Measurements from ENCODE around the gene ETV3. TPM values are rescaled to one million over a fixed set of nuclear protein-coding genes. Genes with fewer than 3 reads are reported as not detected.
"Not testable (repeated sequence)": the region's sequence is repeated elsewhere in the genome, so short reads cannot be mapped to it uniquely, and the experiment has no call there.

ETV3 gene
- polyA plus RNA-seq: 1 to 10 TPM; 9.3 to 9.4 TPM

DNA sequence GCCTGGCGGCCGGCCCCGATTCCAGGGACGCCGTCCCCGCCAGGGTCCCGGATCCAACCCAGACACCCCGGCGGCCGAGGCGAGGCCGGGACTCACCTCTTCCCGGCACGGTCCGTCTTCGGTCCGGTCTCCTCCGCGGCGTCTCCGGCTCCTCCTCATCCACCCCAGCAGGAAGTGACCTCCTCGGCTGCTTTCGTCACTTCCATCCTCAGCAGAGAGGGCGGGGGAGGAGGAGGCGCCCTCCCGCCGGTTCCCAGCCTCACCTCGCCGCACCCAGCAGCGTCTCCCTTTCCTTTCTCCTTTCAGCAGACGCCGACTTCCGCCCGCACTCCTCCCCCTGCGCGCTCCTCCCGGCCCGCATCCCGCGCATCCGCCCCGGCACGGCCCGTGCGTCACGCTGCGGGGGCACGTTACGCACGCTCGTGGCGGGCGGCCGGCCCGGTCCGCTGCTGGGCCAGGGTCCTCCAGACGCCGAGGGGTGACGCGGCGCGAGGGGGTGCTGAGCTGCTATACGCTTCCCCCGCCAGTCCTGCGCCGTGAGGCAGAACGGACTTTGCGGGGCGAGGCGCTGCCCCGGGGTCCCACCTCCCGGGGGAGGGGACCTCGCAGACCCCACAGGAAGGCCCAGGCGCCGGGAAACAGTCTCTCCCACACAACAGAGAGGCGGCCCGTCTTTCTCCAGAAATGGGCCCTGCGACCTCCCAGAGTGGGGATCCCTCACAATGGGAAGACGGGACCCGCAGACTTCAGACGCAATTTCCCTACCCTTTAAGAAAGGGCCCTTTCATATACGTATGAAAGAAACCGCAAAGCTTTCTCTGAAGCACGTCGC, at the start of gene ETV3:
Gene ETV3 (minus strand): TSS at position 176 of the 832 bp plus-strand sequence. CDS start 2,043 bp downstream, outside the sequence.
- 0 to 1% methylated on average over 83 to 85 of the region's 85 CpGs for WGBS, 2 donors
- peak within 1 kb of the TSS; percentile 96 to 99 for H3K27ac ChIP-seq (ENCODE audit: low read depth in 2 of 2, low read length in 1 of 2)
- H3K36me3 ChIP-seq (ENCODE audit: control insufficient read depth in 2 of 2, insufficient read depth in 2 of 2, low read length in 1 of 2): peaks cover 0 to 16% of the 10 kb centered on the region in 2 donors
- H3K27me3 ChIP-seq (ENCODE audit: control insufficient read depth in 1 of 2, insufficient read depth in 2 of 2, low read length in 2 of 2): no peaks in the 10 kb centered on the region
- no peaks in the 10 kb centered on the region for H3K9me3 ChIP-seq (ENCODE audit: control insufficient read depth in 2 of 2, insufficient read depth in 1 of 2, low read depth in 1 of 2, low read length in 1 of 2)
- H3K4me3 ChIP-seq (ENCODE audit: low read depth in 1 of 2, low read length in 2 of 2): peak within 1 kb of the TSS; percentile 95 to 96
- H3K4me1 ChIP-seq (ENCODE audit: control insufficient read depth in 2 of 2, insufficient read depth in 2 of 2, low read length in 1 of 2): peaks cover 0 to 2% of the 10 kb centered on the region in 2 donors

GRCh38 chr1:157186281-157186992, 48.2 kb upstream of the ETV3 start:
- peaks cover 0 to 1% of the 10 kb centered on the region in 2 donors for H3K9me3 ChIP-seq (ENCODE audit: control insufficient read depth in 2 of 2, insufficient read depth in 1 of 2, low read depth in 1 of 2, low read length in 1 of 2)
- H3K27ac ChIP-seq (ENCODE audit: low read depth in 2 of 2, low read length in 1 of 2): no peak overlapping the region
- H3K36me3 ChIP-seq (ENCODE audit: control insufficient read depth in 2 of 2, insufficient read depth in 2 of 2, low read length in 1 of 2): no peaks in the 10 kb centered on the region
- H3K27me3 ChIP-seq (ENCODE audit: control insufficient read depth in 1 of 2, insufficient read depth in 2 of 2, low read length in 2 of 2): no peaks in the 10 kb centered on the region
- H3K4me3 ChIP-seq (ENCODE audit: low read depth in 1 of 2, low read length in 2 of 2): no peak overlapping the region
- no peaks in the 10 kb centered on the region for H3K4me1 ChIP-seq (ENCODE audit: control insufficient read depth in 2 of 2, insufficient read depth in 2 of 2, low read length in 1 of 2)
- WGBS, 2 donors: 69 to 71% methylated on average over 8 of the region's 8 CpGs

DNA sequence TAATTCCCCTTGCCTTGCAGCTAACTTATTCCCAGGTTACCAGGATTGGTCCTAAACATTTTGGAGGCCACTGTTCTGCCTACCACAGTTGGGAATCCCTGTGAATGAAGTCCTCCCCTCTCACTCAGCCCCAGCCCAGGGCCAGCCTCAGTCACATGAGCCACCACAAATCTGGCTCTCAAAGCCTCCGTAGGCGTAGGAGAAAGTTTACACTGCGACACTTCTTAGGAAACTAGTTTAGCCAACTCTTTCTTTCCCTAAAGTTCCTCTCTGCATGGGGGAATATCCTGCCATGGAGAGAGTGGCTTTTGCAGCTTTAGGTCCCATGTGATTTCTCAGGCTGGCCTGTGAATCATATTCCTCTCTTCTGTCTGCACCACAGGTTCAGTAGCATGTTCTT, 45.7 kb upstream of the ETV3 start:
- WGBS, 2 donors: 79 to 82% methylated on average over 3 of the region's 3 CpGs

DNA sequence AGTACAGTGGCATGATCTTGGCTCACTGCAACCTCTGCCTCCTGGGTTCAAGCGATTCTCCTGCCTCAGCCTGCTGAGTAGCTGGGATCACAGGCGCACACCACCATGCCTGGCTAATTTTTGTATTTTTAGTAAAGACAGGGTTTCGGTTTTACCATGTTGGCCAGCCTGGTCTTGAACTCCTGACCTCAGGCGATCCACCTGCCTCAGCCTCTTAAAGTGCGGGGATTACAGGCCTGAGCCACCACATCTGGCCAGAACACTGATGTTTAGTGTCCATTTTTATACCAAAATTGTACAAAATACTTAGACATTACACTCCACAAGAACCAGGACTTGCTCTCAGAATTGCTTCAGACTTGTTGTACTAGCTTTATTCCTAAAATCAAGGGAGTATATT, 44.2 kb upstream of the ETV3 start:
- not testable (repeated sequence) for H3K4me3 ChIP-seq (ENCODE audit: low read depth in 1 of 2, low read length in 2 of 2); H3K27me3 ChIP-seq (ENCODE audit: control insufficient read depth in 1 of 2, insufficient read depth in 2 of 2, low read length in 2 of 2); H3K4me1 ChIP-seq (ENCODE audit: control insufficient read depth in 2 of 2, insufficient read depth in 2 of 2, low read length in 1 of 2); H3K36me3 ChIP-seq (ENCODE audit: control insufficient read depth in 2 of 2, insufficient read depth in 2 of 2, low read length in 1 of 2); H3K27ac ChIP-seq (ENCODE audit: low read depth in 2 of 2, low read length in 1 of 2); H3K9me3 ChIP-seq (ENCODE audit: control insufficient read depth in 2 of 2, insufficient read depth in 1 of 2, low read depth in 1 of 2, low read length in 1 of 2)
- WGBS, 2 donors: 83% methylated on average over 5 of the region's 5 CpGs

More for the DNA sequence above, 45.7 kb upstream of the ETV3 start:
- Histone ChIP-seq H3K9me3 (ENCODE audit: control insufficient read depth in 2 of 2, insufficient read depth in 1 of 2, low read depth in 1 of 2, low read length in 1 of 2) (peaks cover 0 to 1% of the 10 kb centered on the region in 2 donors), H3K27me3 (ENCODE audit: control insufficient read depth in 1 of 2, insufficient read depth in 2 of 2, low read length in 2 of 2) (no peaks in the 10 kb centered on the region), H3K4me3 (ENCODE audit: low read depth in 1 of 2, low read length in 2 of 2) (no peak overlapping the region), H3K36me3 (ENCODE audit: control insufficient read depth in 2 of 2, insufficient read depth in 2 of 2, low read length in 1 of 2) (no peaks in the 10 kb centered on the region), H3K27ac (ENCODE audit: low read depth in 2 of 2, low read length in 1 of 2) (no peak overlapping the region), H3K4me1 (ENCODE audit: control insufficient read depth in 2 of 2, insufficient read depth in 2 of 2, low read length in 1 of 2) (no peaks in the 10 kb centered on the region)

- peaks cover 0 to 3% of the 10 kb centered on the region in 2 donors for H3K4me1 ChIP-seq (ENCODE audit: control insufficient read depth in 2 of 2, insufficient read depth in 2 of 2, low read length in 1 of 2)
- H3K27ac ChIP-seq (ENCODE audit: low read depth in 2 of 2, low read length in 1 of 2): no peak overlapping the region
- H3K27me3 ChIP-seq (ENCODE audit: control insufficient read depth in 1 of 2, insufficient read depth in 2 of 2, low read length in 2 of 2): no peaks in the 10 kb centered on the region
- peaks cover 0 to 1% of the 10 kb centered on the region in 2 donors for H3K9me3 ChIP-seq (ENCODE audit: control insufficient read depth in 2 of 2, insufficient read depth in 1 of 2, low read depth in 1 of 2, low read length in 1 of 2)
- WGBS, 2 donors: 70 to 75% methylated on average over 3 of the region's 3 CpGs
- no peak overlapping the region for H3K4me3 ChIP-seq (ENCODE audit: low read depth in 1 of 2, low read length in 2 of 2)
- no peaks in the 10 kb centered on the region for H3K36me3 ChIP-seq (ENCODE audit: control insufficient read depth in 2 of 2, insufficient read depth in 2 of 2, low read length in 1 of 2)
Observed at GRCh38 chr1:157181790-157182189, 43.6 kb upstream of the ETV3 start.

GRCh38 chr1:157181258-157181657, 43.1 kb upstream of the ETV3 start:
- Histone ChIP-seq H3K27ac (ENCODE audit: low read depth in 2 of 2, low read length in 1 of 2) (no peak overlapping the region), H3K36me3 (ENCODE audit: control insufficient read depth in 2 of 2, insufficient read depth in 2 of 2, low read length in 1 of 2) (no peaks in the 10 kb centered on the region), H3K4me1 (ENCODE audit: control insufficient read depth in 2 of 2, insufficient read depth in 2 of 2, low read length in 1 of 2) (peaks cover 0 to 3% of the 10 kb centered on the region in 2 donors), H3K4me3 (ENCODE audit: low read depth in 1 of 2, low read length in 2 of 2) (no peak overlapping the region), H3K27me3 (ENCODE audit: control insufficient read depth in 1 of 2, insufficient read depth in 2 of 2, low read length in 2 of 2) (no peaks in the 10 kb centered on the region), H3K9me3 (ENCODE audit: control insufficient read depth in 2 of 2, insufficient read depth in 1 of 2, low read depth in 1 of 2, low read length in 1 of 2) (peaks cover 0 to 1% of the 10 kb centered on the region in 2 donors)
- 45 to 53% methylated on average over 5 of the region's 5 CpGs for WGBS, 2 donors

DNA sequence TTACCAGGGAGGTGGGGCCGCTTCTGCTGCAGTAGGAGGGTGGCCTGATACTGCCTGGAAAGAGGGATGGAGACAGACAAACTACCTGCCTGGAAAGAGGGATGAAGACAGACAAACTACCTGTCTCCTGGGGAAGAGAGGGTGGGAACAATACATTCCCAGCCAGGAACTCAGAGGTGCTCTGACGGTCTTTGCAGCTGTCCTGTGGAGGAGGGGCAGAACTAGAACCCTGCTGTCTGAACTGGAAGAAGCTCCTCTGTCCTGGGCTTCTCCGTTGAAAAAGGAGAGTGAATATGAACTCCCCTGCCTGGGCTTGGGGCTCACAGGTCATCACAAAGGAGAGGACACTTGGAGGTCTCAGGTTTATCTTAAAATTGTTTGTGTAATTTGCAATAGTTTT, 40.3 kb upstream of the ETV3 start:
- Histone ChIP-seq H3K36me3 (ENCODE audit: control insufficient read depth in 2 of 2, insufficient read depth in 2 of 2, low read length in 1 of 2) (no peaks in the 10 kb centered on the region), H3K4me3 (ENCODE audit: low read depth in 1 of 2, low read length in 2 of 2) (no peak overlapping the region), H3K27ac (ENCODE audit: low read depth in 2 of 2, low read length in 1 of 2) (no peak overlapping the region), H3K4me1 (ENCODE audit: control insufficient read depth in 2 of 2, insufficient read depth in 2 of 2, low read length in 1 of 2) (peaks cover 0 to 3% of the 10 kb centered on the region in 2 donors), H3K9me3 (ENCODE audit: control insufficient read depth in 2 of 2, insufficient read depth in 1 of 2, low read depth in 1 of 2, low read length in 1 of 2) (peaks cover 0 to under 1% of the 10 kb centered on the region in 2 donors), H3K27me3 (ENCODE audit: control insufficient read depth in 1 of 2, insufficient read depth in 2 of 2, low read length in 2 of 2) (no peaks in the 10 kb centered on the region)
- 56 to 82% methylated on average over 3 of the region's 3 CpGs for WGBS, 2 donors

DNA sequence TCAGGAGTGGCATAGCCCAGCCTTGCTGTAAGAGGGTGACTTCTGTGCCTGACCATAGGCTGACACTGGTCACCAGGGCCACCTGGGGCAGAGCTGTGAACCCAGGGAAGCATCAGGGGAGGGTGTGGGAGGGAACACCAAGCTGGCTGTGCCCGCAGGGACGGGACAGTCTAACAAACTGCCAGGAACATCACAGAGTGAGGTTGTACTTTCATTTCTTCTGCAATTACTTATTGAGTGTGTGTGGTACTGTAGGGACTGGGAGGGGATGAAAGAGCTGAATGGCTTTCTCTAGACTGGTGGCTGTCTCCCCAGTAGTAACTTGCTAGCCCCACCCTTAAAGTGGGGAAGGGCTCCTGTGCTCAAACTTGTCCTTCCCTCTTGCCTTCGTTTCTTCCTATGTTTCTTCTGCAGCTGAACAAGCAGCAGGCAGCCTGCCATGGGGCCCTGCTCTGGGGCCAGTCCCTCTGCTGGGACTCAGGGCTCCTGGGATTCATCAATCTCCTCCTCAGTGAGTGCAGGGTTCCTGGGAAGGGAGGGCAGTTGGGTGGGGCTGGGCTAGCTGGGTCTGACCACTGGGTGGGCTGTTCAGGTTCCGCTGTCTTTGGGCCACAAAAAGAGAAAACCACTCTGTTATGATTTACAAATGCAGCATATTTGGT, 39.7 kb upstream of the ETV3 start:
- 45 to 47% methylated on average over 4 of the region's 4 CpGs for WGBS, 2 donors
- H3K27ac ChIP-seq (ENCODE audit: low read depth in 2 of 2, low read length in 1 of 2): no peak overlapping the region

GRCh38 chr1:157176591-157177121, 38.5 kb upstream of the ETV3 start:
- WGBS, 2 donors: 80 to 87% methylated on average over 6 of the region's 6 CpGs
- Histone ChIP-seq H3K4me1 (ENCODE audit: control insufficient read depth in 2 of 2, insufficient read depth in 2 of 2, low read length in 1 of 2) (peaks cover 0 to 3% of the 10 kb centered on the region in 2 donors), H3K9me3 (ENCODE audit: control insufficient read depth in 2 of 2, insufficient read depth in 1 of 2, low read depth in 1 of 2, low read length in 1 of 2) (no peaks in the 10 kb centered on the region), H3K27me3 (ENCODE audit: control insufficient read depth in 1 of 2, insufficient read depth in 2 of 2, low read length in 2 of 2) (no peaks in the 10 kb centered on the region), H3K27ac (ENCODE audit: low read depth in 2 of 2, low read length in 1 of 2) (no peak overlapping the region), H3K4me3 (ENCODE audit: low read depth in 1 of 2, low read length in 2 of 2) (no peak overlapping the region), H3K36me3 (ENCODE audit: control insufficient read depth in 2 of 2, insufficient read depth in 2 of 2, low read length in 1 of 2) (no peaks in the 10 kb centered on the region)

More for the DNA sequence above, 39.7 kb upstream of the ETV3 start:
- no peaks in the 10 kb centered on the region for H3K27me3 ChIP-seq (ENCODE audit: control insufficient read depth in 1 of 2, insufficient read depth in 2 of 2, low read length in 2 of 2)
- H3K4me3 ChIP-seq (ENCODE audit: low read depth in 1 of 2, low read length in 2 of 2): no peak overlapping the region
- H3K36me3 ChIP-seq (ENCODE audit: control insufficient read depth in 2 of 2, insufficient read depth in 2 of 2, low read length in 1 of 2): no peaks in the 10 kb centered on the region
- peaks cover 0 to 3% of the 10 kb centered on the region in 2 donors for H3K4me1 ChIP-seq (ENCODE audit: control insufficient read depth in 2 of 2, insufficient read depth in 2 of 2, low read length in 1 of 2)
- H3K9me3 ChIP-seq (ENCODE audit: control insufficient read depth in 2 of 2, insufficient read depth in 1 of 2, low read depth in 1 of 2, low read length in 1 of 2): no peaks in the 10 kb centered on the region
